Measurements from ENCODE around the gene USP24. TPM values are rescaled to one million over a fixed set of nuclear protein-coding genes. Genes with fewer than 3 reads are reported as not detected.

Gene USP24
- total RNA-seq, 2 donors from 2014 or later: 47.8 to 58.5 TPM

- Histone ChIP-seq H3K4me3 (no peak overlapping the region), H3K27ac (no peak overlapping the region), H3K9me3 (no peaks in the 10 kb centered on the region), H3K36me3 (no peaks in the 10 kb centered on the region), H3K4me1 (ENCODE audit: control insufficient read depth in 1 of 2, low read depth in 2 of 2) (peaks cover 14 to 34% of the 10 kb centered on the region in 2 donors), H3K27me3 (replicated peaks; ENCODE audit: insufficient read depth) (no peaks in the 10 kb centered on the region)
- no peak for TF ChIP-seq CTCF (IDR thresholded peaks at IDR 0.05)
- no peak for ATAC-seq (ENCODE audit: insufficient number of reproducible peaks, low FRiP score, low read depth)
- no peak for DNase-seq (ENCODE audit: low spot score)
Observed at GRCh38 chr1:55060133-55060999, 154.8 kb downstream of the USP24 start.

DNA sequence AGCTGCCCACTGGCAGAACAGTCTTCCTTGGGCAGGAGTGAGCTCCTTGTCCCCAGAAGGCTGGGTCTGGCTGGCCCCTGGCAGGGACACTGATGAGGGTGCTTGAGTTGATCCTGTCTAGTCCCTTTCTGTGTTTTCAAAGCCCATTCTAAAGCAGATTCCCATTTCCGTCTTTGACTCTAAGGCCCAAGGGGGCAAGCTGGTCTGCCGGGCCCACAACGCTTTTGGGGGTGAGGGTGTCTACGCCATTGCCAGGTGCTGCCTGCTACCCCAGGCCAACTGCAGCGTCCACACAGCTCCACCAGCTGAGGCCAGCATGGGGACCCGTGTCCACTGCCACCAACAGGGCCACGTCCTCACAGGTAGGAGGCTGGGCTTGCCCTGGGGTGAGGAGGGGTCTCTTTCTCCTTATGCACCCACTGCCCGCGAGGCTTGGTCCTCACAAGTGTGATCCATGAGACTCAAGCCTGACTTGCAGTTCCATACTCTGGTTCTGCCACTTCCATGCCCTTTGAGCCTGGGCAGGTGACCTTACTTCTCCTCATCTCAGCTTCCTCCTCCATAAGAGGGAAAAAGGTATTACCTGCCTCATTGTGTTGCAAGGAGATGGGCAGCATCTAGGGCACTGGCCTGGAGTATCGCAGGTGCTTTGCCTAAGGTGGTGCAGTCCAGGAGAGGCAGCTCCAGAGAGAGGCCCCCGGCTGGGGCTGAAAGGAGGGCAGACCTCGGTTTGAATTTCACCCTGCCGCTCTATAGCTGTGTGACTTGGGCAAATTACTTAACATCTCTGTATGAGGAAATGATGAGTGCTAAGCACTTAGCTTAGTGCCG, 155.6 kb downstream of the USP24 start:
- H3K36me3 ChIP-seq: no peaks in the 10 kb centered on the region
- TF ChIP-seq CTCF (IDR thresholded peaks at IDR 0.05): no peak
- H3K4me1 ChIP-seq (ENCODE audit: control insufficient read depth in 1 of 2, low read depth in 2 of 2): peaks cover 5 to 25% of the 10 kb centered on the region in 2 donors
- no peak overlapping the region for H3K27ac ChIP-seq
- H3K4me3 ChIP-seq: no peak overlapping the region
- no peak for ATAC-seq (ENCODE audit: insufficient number of reproducible peaks, low FRiP score, low read depth)
- no peaks in the 10 kb centered on the region for H3K9me3 ChIP-seq
- no peak for DNase-seq (ENCODE audit: low spot score)
- no peaks in the 10 kb centered on the region for H3K27me3 ChIP-seq (replicated peaks; ENCODE audit: insufficient read depth)

- Histone ChIP-seq H3K4me3 (no peak overlapping the region), H3K4me1 (ENCODE audit: control insufficient read depth in 1 of 2, low read depth in 2 of 2) (peaks cover 0 to 15% of the 10 kb centered on the region in 2 donors), H3K27ac (no peak overlapping the region), H3K36me3 (no peaks in the 10 kb centered on the region), H3K27me3 (replicated peaks; ENCODE audit: insufficient read depth) (no peaks in the 10 kb centered on the region), H3K9me3 (no peaks in the 10 kb centered on the region)
- no peak for TF ChIP-seq CTCF (IDR thresholded peaks at IDR 0.05)
- no peak for ATAC-seq (ENCODE audit: insufficient number of reproducible peaks, low FRiP score, low read depth)
- DNase-seq (ENCODE audit: low spot score): no peak
Observed at GRCh38 chr1:55057956-55058298, 157.2 kb downstream of the USP24 start.

- no peak overlapping the region for H3K4me3 ChIP-seq
- H3K36me3 ChIP-seq: no peaks in the 10 kb centered on the region
- no peaks in the 10 kb centered on the region for H3K9me3 ChIP-seq
- DNase-seq (ENCODE audit: low spot score) (no peak), ATAC-seq (ENCODE audit: insufficient number of reproducible peaks, low FRiP score, low read depth) (no peak)
- peaks cover 0 to 12% of the 10 kb centered on the region in 2 donors for H3K4me1 ChIP-seq (ENCODE audit: control insufficient read depth in 1 of 2, low read depth in 2 of 2)
- TF ChIP-seq CTCF (IDR thresholded peaks at IDR 0.05): no peak
- no peaks in the 10 kb centered on the region for H3K27me3 ChIP-seq (replicated peaks; ENCODE audit: insufficient read depth)
- no peak overlapping the region for H3K27ac ChIP-seq
Observed at GRCh38 chr1:55057270-55057955, 157.8 kb downstream of the USP24 start.

DNA sequence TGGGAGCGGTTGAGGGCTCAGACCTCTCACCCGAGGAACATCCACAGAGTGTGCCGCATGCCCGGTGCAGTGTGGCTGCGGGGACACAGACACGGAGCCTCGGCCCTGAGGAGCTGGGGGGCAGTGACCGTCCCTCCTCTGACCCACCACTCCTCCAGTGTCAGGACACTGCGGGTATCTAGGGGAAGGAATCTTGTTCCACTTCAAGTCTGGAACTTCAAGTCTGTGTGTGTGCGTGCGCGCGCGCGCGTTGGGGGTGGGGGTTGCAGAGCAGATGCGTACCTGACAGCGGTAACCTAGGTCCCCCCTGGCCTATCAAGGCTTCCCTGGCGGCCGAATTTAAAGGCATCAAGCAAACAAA, 158.6 kb downstream of the USP24 start:
- H3K4me3 ChIP-seq: no peak overlapping the region
- DNase-seq (ENCODE audit: low spot score) (no peak), ATAC-seq (ENCODE audit: insufficient number of reproducible peaks, low FRiP score, low read depth) (no peak)
- H3K4me1 ChIP-seq (ENCODE audit: control insufficient read depth in 1 of 2, low read depth in 2 of 2): peaks cover 0 to 5% of the 10 kb centered on the region in 2 donors
- H3K27ac ChIP-seq: no peak overlapping the region
- no peaks in the 10 kb centered on the region for H3K36me3 ChIP-seq
- no peaks in the 10 kb centered on the region for H3K9me3 ChIP-seq
- no peak for TF ChIP-seq CTCF (IDR thresholded peaks at IDR 0.05)
- H3K27me3 ChIP-seq (replicated peaks; ENCODE audit: insufficient read depth): no peaks in the 10 kb centered on the region

All from thoracic aorta (tissue), 2 donors.